ENCODE measurements around the gene KLHL22.
"Not testable (repeated sequence)": the region's sequence is repeated elsewhere in the genome, so short reads cannot be mapped to it uniquely, and the experiment has no call there.

KLHL22 gene

GRCh38 chr22:20466659-20467379, 28.8 kb downstream of the KLHL22 start:
- DNase-seq: no peak

- no peak for DNase-seq
Measured at GRCh38 chr22:20465759-20466077, 29.9 kb downstream of the KLHL22 start.

- DNase-seq: no peak
Measured at GRCh38 chr22:20464912-20465758, 30.5 kb downstream of the KLHL22 start.

GRCh38 chr22:20464096-20464614, 31.4 kb downstream of the KLHL22 start:
- DNase-seq: peak; percentile 49

- DNase-seq: peak; percentile 42
Measured at GRCh38 chr22:20463324-20464095, 32.1 kb downstream of the KLHL22 start.

GRCh38 chr22:20459862-20460261, 35.7 kb downstream of the KLHL22 start:
- DNase-seq: no peak

- no peak for DNase-seq
Measured at GRCh38 chr22:20459152-20459542, 36.4 kb downstream of the KLHL22 start.

- no peak for DNase-seq
Measured at GRCh38 chr22:20458530-20459151, 37.0 kb downstream of the KLHL22 start.

- DNase-seq: no peak
Measured at GRCh38 chr22:20457506-20458240, 37.9 kb downstream of the KLHL22 start.

GRCh38 chr22:20456722-20457076, 38.9 kb downstream of the KLHL22 start:
- DNase-seq: no peak

- peak; percentile 75 for DNase-seq
Measured at GRCh38 chr22:20456064-20456721, 39.4 kb downstream of the KLHL22 start.

- DNase-seq: no peak
Measured at GRCh38 chr22:20455709-20456063, 39.9 kb downstream of the KLHL22 start.

- DNase-seq: no peak
Measured at GRCh38 chr22:20453222-20453621, 42.4 kb downstream of the KLHL22 start.

- DNase-seq: no peak
Measured at GRCh38 chr22:20451920-20452319, 43.7 kb downstream of the KLHL22 start.

- DNase-seq: not testable (repeated sequence)
Measured at GRCh38 chr22:20451129-20451778, 44.3 kb downstream of the KLHL22 start.

GRCh38 chr22:20450551-20450906, 45.1 kb downstream of the KLHL22 start:
- DNase-seq: no peak

- DNase-seq: no peak
Measured at GRCh38 chr22:20449819-20450550, 45.6 kb downstream of the KLHL22 start.

GRCh38 chr22:20448630-20449029, 47.0 kb downstream of the KLHL22 start:
- no peak for DNase-seq

- no peak for DNase-seq
Measured at GRCh38 chr22:20446383-20446970, 49.1 kb downstream of the KLHL22 start.

- DNase-seq: no peak
Measured at GRCh38 chr22:20444325-20444724, 51.3 kb downstream of the KLHL22 start.
